GM13976 (cell line): ENCODE data around the gene MYT1.

ENCODE experiments used
- DNase-seq: peaks from one replicate; pipeline ENCODE4 v3.0.0; 2012; ENCODE audit warnings: low spot score
- in situ Hi-C: fragments of 300-500 bp; cut with MboI; formaldehyde crosslinking; loops from one replicate; pipeline ENCODE4 v1.12.0; 2022; ENCODE audit warnings: low sequenced_read_pairs, mixed read lengths, inconsistent platforms; ENCODE audit not compliant: unreplicated experiment
- TF ChIP-seq, protein P1 (sequence below): IDR thresholded peaks from 2 replicates; pipeline ENCODE4 v1.5.1; 2012; ENCODE audit warnings: borderline replicate concordance, mild to moderate bottlenecking; ENCODE audit not compliant: insufficient read depth; ENCODE audit errors: extremely low read depth, missing control alignments, control extremely low read depth

Gene MYT1

GRCh38 chr20:64258071-64258823 is 94.0 kb downstream of the MYT1 start:
- in situ Hi-C loops: no loop called here
- TF ChIP-seq, protein P1, sequence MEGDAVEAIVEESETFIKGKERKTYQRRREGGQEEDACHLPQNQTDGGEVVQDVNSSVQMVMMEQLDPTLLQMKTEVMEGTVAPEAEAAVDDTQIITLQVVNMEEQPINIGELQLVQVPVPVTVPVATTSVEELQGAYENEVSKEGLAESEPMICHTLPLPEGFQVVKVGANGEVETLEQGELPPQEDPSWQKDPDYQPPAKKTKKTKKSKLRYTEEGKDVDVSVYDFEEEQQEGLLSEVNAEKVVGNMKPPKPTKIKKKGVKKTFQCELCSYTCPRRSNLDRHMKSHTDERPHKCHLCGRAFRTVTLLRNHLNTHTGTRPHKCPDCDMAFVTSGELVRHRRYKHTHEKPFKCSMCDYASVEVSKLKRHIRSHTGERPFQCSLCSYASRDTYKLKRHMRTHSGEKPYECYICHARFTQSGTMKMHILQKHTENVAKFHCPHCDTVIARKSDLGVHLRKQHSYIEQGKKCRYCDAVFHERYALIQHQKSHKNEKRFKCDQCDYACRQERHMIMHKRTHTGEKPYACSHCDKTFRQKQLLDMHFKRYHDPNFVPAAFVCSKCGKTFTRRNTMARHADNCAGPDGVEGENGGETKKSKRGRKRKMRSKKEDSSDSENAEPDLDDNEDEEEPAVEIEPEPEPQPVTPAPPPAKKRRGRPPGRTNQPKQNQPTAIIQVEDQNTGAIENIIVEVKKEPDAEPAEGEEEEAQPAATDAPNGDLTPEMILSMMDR: no peak
- no peak for DNase-seq

DNA sequence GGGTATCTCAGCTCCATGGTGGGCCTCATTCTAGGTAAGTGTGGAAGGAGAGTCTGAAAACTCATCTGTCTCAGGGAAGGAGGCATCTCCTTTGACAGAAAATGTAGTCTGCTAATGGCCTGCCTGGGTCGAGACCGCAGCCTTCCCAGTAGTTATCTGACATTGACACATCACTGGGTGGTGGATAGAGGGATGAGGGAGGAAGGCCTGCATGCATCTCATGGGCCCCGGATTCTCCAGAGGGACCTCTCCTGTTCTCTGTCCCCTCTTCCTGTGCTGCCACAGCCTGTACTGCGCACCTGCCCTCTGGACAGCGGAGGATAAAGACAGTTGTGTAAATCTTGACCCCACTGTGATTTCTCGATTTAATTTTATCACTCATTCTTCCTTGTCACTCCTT is 96.0 kb downstream of the MYT1 start:
- DNase-seq: no peak
- TF ChIP-seq, protein P1: no peak
- in situ Hi-C loops: no loop called here

GRCh38 chr20:64261138-64261537 is 96.9 kb downstream of the MYT1 start:
- no peak for DNase-seq
- TF ChIP-seq, protein P1: no peak
- in situ Hi-C loops: no loop called here

DNA sequence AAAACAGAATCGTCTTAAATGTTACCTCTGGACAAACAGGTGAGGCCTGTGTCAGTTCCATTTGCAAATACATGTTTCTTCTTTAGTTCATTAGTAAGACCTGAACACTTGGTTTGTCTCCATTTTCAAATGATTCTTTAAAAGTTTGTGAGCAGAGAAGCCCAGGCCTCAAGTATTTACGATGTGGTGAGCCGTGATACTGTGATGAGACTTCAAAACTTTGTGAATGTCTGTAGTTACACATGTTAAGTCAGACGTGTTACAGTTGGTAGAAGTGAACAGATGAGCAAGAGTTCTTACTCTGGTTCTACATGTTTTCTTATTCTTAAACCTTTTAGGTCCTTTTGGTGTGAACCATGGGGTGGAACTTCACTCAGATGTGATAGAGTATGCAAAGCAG is 99.8 kb downstream of the MYT1 start:
- in situ Hi-C loops: no loop called here
- no peak for DNase-seq
- TF ChIP-seq, protein P1: no peak

DNA sequence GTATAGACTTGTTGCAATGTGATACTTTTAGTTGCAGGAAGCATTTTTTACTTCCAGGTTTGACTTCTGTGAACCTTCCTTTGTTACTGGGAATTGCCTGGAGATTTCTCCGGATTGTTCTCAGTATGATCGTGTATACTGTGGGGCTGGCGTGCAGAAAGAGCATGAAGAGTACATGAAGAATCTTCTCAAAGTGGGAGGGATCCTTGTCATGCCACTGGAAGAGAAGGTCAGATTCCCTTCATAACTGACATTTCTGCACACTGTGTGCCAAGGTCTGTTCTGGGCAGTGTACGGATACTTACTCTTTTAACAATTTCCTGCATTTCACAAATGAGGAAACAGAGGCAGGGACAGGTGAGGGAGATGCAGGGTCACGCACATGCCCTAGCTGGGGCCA is 100.9 kb downstream of the MYT1 start:
- TF ChIP-seq, protein P1: no peak
- DNase-seq: no peak
- in situ Hi-C loops: no loop called here

GRCh38 chr20:64266988-64267387 is 102.7 kb downstream of the MYT1 start:
- TF ChIP-seq, protein P1: no peak
- in situ Hi-C loops: no loop called here
- DNase-seq: no peak
